NCI-H2227 treated with DMSO at 0.1 percent for 48 hours (cell line): Measurements from ENCODE around the gene NOC2L.

ENCODE experiments used
- DNase-seq: peaks from one replicate; lab custom pipeline; 2025; lab: John Stamatoyannopoulos, UW

The NOC2L gene

GRCh38 chr1:974687-975328, 15.8 kb upstream of the NOC2L start:
- no peak for DNase-seq

- DNase-seq, result no peak
These were observed 15.2 kb upstream of the NOC2L start for GRCh38 chr1:974293-974640.

GRCh38 chr1:973459-974292, 14.6 kb upstream of the NOC2L start:
- DNase-seq, result no peak

GRCh38 chr1:972726-973458, 13.8 kb upstream of the NOC2L start:
- no peak for DNase-seq

- no peak for DNase-seq
These were observed 12.9 kb upstream of the NOC2L start for GRCh38 chr1:971751-972506.

- no peak for DNase-seq
These were observed 12.1 kb upstream of the NOC2L start for GRCh38 chr1:970973-971730.

GRCh38 chr1:970242-970972, 11.4 kb upstream of the NOC2L start:
- no peak for DNase-seq

- DNase-seq, result no peak
These were observed 10.3 kb upstream of the NOC2L start for GRCh38 chr1:969260-969855.

GRCh38 chr1:967466-968343, 8.6 kb upstream of the NOC2L start:
- no peak for DNase-seq

- no peak for DNase-seq
These were observed 7.7 kb upstream of the NOC2L start for GRCh38 chr1:966704-967300.

GRCh38 chr1:966135-966703, 7.2 kb upstream of the NOC2L start, which contains the start of gene PLEKHN1:
Gene PLEKHN1 (plus strand): TSS chr1:966482. CDS start chr1:966532, 50 bp downstream.
- DNase-seq, result no peak

GRCh38 chr1:965526-966134, 6.6 kb upstream of the NOC2L start:
- DNase-seq, result no peak

- no peak for DNase-seq
These were observed 5.9 kb upstream of the NOC2L start for GRCh38 chr1:964691-965525.

GRCh38 chr1:963746-964525, 4.9 kb upstream of the NOC2L start:
- DNase-seq, result no peak

GRCh38 chr1:963301-963651, 4.2 kb upstream of the NOC2L start:
- no peak for DNase-seq
